Measurements from ENCODE around the gene CUZD1.
"Not testable (repeated sequence)": the region's sequence is repeated elsewhere in the genome, so short reads cannot be mapped to it uniquely, and the experiment has no call there.

CUZD1 gene

GRCh38 chr10:122845783-122846332, at the start of gene CUZD1:
Gene CUZD1 (minus strand): TSS chr10:122845857. CDS start chr10:122845843, 14 bp downstream.
- DNase-seq, result no peak

GRCh38 chr10:122894261-122894944, 48.7 kb upstream of the CUZD1 start:
- no peak for DNase-seq

DNA sequence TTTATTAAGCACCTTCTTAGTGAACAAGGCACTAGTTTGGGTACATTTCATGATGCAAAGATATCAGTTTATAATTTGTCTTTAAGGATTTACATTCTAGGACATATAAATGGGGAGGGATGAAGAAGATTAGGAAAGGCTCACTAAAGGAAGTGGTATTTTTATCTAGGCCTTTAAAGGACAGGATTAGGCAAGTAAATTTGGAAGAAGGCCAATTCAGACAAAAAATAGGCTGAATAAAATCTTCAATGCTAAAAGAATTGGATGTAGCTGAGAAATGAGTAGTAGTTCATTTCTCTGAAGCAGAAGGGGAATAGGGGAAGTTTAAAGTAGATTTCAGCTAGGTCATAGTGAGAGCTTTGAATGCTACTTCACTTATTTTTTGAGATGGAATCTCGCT, 38.5 kb upstream of the CUZD1 start:
- DNase-seq, result no peak

- DNase-seq, result no peak
Observed at GRCh38 chr10:122882766-122883165, 37.1 kb upstream of the CUZD1 start.

GRCh38 chr10:122879339-122880273, 33.9 kb upstream of the CUZD1 start, which contains the start of gene FAM24B:
Gene FAM24B (minus strand): TSS chr10:122879581. CDS start chr10:122850515, 29,066 bp downstream.
- peak; percentile 75 for DNase-seq

GRCh38 chr10:122878799-122879338, 33.2 kb upstream of the CUZD1 start:
- DNase-seq, result no peak

GRCh38 chr10:122877264-122877663, 31.6 kb upstream of the CUZD1 start:
- no peak for DNase-seq

DNA sequence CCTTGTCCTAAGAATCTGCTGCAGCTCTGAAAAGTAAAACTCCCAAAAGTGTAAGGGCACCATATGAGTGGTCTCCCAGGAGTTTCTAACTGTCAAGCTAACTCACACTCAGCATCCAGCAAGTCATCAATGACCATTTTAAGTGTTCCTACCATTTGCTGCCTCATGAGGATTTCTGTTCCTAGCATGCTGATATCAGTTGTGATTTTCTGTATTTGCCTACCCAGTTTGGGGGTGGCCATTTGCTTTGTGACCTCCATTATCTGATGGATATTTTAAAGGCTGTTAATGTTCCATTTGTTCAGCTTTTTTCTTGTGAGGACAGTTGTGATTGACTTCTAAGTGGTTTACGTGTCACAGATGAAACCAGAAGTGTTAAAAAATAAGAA, 30.8 kb upstream of the CUZD1 start:
- DNase-seq, result no peak

DNA sequence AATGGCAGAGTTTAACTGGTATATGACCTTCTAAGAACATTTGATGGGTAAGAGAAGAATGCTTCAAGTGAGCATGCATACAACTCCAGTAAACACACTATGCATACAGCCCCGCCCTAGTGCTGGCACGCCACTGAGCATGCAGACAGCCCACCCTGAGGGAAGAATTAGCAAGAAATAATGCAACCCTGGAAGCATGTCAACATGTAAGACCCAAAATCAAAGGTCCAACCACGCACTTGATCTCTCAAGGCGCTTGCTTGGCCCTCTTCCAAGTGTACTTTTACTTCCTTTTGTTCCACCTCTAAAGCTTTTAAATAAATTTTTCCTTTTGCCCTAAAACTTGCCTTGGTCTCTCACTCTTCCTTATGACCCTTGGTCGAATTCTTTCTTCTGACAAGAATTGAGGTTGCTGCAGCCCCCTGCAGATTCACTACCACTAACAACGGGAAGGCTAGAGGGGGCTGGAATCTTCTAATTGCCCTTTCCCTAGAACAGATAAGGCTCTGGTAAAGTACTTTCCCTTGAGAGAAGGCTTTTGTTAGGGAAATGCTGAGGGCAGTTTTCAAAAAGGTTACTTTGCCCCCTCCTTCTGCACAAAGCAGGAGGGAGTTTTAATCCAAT, 30.3 kb upstream of the CUZD1 start:
- no peak for DNase-seq

GRCh38 chr10:122871947-122872346, 26.3 kb upstream of the CUZD1 start:
- DNase-seq, result not testable (repeated sequence)

- DNase-seq, result not testable (repeated sequence)
Observed at GRCh38 chr10:122868768-122869167, 23.1 kb upstream of the CUZD1 start.

DNA sequence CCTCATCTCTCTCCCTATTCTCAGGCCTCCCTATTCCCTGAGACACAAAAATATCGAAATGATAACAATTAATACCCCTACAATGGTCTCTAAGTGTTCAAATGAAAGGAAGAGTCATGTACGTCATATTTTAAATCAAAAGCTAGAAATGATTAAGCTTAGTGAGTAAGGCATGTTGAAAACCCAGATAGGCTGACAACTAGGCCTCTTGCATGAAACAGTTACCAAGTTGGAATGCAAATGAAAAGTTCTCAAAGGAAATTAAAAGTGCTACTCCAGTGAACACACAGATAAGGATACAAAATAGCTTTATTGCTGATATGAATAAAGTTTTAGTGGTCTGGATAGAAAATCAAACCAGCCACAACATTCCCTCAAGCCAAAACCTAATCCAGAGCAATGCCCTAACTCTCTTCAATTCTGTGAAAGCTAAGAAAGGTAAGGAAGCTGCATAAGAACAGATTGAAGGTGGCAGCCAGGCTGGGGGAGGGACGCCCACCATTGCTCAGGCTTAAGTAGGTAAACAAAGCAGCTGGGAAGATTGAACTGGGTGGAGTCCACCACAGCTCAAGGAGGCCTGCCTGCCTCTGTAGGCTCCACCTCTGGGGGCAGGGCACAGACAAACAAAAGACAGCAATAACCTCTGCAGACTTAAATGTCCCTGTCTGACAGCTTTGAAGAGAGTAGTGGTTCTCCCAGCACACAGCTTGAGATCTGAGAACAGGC, 21.3 kb upstream of the CUZD1 start:
- not testable (repeated sequence) for DNase-seq

DNA sequence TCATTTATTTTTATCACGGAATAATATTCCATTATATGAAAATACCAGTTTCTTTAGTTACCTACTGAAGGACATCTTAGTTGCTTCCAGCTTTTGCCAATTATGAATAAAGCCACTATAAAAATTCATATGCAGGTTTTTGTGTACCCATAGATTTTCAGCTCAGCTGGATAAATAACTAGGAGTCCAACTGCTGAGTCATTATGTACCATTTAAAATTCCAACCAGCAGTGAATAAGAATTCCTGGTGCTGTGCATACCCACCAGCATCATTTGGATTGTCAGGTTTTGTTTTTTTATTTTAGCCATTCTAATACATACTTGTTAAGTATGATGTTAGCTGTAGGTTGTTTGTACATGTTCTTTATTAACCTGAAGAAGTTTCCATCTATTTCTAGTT, 19.2 kb upstream of the CUZD1 start:
- no peak for DNase-seq

DNA sequence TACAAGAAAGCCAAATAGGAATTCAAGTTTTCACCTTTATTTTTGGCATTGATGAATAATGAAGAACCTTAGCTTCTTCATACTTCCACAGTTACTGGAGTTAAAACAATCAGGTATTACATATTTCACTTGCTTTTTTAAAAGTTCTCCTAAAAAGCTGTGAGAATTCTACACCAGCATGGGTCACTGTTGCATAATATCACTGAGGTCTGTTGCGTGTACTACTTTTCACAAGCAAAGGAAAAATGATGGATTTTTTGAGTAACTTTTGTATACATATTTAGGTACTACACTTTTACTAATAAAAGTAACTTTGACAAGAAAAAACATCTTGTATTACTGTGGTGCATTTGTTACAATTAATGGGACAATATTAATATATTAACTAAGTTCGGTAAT, 18.5 kb upstream of the CUZD1 start:
- DNase-seq, result no peak

DNA sequence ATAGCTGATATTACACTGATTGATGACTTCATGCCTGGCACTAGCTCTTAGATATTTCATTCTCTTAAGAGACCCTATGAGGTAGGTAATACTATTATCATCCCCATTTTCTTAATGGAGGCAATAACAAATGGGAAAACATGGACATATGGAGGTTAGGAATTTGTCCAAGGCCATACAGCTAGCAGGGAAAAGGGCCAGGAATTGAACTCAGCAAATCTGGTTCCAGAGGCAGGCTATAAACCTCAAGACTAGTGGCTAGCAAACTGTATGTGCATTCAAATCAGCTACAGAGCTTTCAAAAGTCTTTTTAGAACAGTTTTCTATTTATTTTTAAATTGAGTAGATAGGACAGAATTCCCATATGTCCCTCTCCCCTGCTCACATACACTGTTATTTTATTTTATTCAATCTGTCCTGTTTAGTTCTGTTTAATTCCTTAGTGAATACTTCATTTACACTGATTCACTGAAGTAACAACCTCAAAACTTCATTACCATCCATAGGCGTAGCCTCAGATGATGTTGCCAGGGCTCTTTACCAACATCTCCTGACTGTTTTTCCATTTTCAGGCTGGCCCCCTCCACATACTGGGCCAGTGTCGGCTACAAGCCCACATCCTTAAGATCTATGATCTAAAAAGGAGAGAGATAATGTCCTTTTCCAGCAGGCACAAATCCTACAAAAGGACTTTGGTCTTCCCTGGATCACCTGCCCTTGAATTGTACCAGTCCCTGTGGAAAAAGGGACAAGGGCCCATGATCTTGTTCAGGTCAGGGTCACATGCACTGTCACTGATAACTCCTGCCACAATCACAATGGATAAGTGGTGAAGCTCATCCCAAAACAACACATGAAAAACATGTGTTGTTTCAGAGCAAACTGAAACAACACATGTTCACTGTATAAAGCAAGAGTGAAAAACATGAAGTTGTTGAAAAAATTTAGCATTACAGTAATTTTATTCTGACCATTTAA, 17.8 kb upstream of the CUZD1 start:
- no peak for DNase-seq

DNA sequence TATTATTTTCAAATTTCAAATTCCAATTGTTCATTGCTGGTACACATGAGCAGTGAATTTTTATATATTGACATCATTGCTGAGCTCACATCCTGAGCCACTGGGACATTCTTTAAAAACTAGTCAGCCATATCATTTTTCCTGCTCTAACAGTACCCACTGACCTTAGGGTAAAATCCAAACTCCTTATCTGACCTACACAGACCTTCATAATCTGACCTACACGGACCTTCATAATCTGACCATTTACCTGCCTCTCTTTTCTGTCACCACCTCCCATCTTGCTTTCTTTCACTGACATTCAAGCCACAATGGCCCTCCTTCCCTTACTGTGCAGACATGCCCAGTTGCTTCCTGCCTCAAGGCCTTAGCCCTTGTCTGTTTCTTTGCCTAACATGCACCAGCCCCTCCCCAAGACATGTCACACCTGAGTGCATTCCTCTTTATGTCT, 16.1 kb upstream of the CUZD1 start:
- DNase-seq, result no peak

GRCh38 chr10:122859527-122859926, 13.9 kb upstream of the CUZD1 start:
- no peak for DNase-seq

DNA sequence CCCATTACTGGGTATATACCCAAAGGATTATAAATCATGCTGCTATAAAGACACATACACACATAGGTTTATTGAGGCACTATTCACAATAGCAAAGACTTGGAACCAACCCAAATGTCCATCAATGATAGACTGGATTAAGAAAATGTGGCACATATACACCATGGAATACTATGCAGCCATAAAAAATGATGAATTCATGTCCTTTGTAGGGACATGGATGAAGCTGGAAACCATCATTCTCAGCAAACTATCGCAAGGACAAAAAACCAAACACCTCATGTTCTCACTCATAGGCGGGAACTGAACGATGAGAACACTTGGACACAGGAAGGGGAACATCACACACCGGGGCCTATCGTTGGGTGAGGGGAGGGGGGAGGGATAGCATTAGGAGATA, 12.4 kb upstream of the CUZD1 start:
- not testable (repeated sequence) for DNase-seq

GRCh38 chr10:122856902-122857301, 11.2 kb upstream of the CUZD1 start:
- DNase-seq, result no peak

GRCh38 chr10:122855745-122856144, 10.1 kb upstream of the CUZD1 start:
- no peak for DNase-seq

DNA sequence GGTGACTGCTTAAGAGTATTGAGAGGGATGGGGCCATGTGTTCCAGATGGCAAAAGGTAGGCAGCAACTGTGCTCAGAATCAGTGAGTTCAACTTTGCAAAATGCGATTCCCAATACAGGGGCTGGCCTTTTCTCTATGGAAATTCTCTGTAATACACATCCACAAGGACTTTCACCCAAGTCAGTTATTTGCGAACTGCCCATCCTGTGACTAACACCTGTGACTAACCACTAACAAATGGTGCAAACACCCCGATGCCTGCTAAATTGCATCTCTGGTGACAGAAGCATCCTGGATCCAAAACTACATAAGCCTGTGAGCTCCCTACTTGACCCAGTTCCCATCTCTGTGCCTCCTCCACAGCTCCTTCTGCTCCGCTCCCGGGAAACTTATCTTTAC, 9.0 kb upstream of the CUZD1 start:
- DNase-seq, result no peak

All from NCI-H187 treated with DMSO at 0.1 percent for 48 hours (cell line).